Vagina (tissue), 2 donors: Measurements from ENCODE around the gene TNIP3.

Experiments used
- POLR2AphosphoS5 ChIP-seq, 2 donors: sonication (generic); formaldehyde crosslinking; IDR thresholded peaks; one replicate each; pipeline ENCODE4 v1.9.0; 2017; ENCODE audit warnings: antibody characterized with exemption in 2 of 2, mild to moderate bottlenecking in 2 of 2, low read depth in 1 of 2; ENCODE audit not compliant: insufficient read depth in 1 of 2
- TF ChIP-seq, protein P1 (sequence below), 3 experiments: fragments of 450-650 bp in 2 of 3; fragments of 200-600 bp in 1 of 3; sonication (generic) in 1 of 3; IDR thresholded peaks; one replicate each; pipeline ENCODE4 v1.5.1; 2017 to 2019; ENCODE audit warnings: antibody characterized with exemption in 3 of 3, mild to moderate bottlenecking in 2 of 3, moderate library complexity in 2 of 3

DNA sequence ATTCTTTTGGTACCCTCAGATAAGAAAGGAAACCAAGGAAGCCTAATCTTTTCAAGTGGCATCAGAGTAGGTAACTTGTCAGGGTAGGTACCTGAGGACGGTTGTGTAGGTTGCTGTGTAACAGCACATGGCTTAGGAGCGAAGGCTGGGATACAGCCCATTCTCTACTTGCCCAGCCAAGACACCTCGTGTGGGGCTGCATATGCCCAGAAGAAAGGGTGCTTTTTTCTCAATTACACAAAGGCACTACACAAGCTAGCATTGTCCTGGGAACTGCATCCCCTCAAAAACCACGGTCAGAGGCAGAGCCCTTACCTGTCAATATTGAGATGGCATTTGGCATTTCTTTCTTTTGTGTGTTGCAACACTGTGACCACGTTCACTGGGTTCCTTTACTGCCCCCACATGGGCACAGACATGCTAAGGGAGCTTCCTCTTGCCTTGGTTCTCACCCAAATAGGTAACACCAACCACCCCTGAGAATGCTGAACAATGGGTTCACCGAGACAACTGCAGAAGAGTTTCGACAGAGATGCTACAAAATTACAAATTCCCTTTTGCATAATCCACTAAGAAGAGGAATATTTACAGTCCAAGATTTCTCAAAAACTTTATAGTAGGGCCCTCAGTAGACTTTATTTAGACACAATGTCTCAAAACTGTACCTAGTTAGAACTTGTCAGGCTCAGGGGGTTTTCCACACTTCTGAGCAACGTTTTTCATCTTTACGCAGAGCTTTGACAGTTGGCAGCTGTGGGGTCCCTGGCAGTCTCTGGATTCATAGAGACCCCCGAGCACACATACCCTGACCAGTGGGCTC, 35.8 kb upstream of the TNIP3 start:
- TF ChIP-seq POLR2AphosphoS5 (IDR thresholded peaks at IDR 0.05; ENCODE audit: insufficient read depth in 1 of 2, low read depth in 1 of 2): no peak
- TF ChIP-seq, protein P1, sequence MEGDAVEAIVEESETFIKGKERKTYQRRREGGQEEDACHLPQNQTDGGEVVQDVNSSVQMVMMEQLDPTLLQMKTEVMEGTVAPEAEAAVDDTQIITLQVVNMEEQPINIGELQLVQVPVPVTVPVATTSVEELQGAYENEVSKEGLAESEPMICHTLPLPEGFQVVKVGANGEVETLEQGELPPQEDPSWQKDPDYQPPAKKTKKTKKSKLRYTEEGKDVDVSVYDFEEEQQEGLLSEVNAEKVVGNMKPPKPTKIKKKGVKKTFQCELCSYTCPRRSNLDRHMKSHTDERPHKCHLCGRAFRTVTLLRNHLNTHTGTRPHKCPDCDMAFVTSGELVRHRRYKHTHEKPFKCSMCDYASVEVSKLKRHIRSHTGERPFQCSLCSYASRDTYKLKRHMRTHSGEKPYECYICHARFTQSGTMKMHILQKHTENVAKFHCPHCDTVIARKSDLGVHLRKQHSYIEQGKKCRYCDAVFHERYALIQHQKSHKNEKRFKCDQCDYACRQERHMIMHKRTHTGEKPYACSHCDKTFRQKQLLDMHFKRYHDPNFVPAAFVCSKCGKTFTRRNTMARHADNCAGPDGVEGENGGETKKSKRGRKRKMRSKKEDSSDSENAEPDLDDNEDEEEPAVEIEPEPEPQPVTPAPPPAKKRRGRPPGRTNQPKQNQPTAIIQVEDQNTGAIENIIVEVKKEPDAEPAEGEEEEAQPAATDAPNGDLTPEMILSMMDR (IDR thresholded peaks at IDR 0.05): no peak
